Neural cell (in vitro differentiated cells): ENCODE results near the gene RAB4B.

Experiments used
- CTCF ChIP-seq: fragments of 450-650 bp; IDR thresholded peaks from 2 replicates; pipeline ENCODE4 v1.5.1; 2014; ENCODE audit warnings: antibody characterized with exemption, mild to moderate bottlenecking, moderate library complexity; ENCODE audit not compliant: poor library complexity, severe bottlenecking
- EP300 ChIP-seq: fragments of 450-650 bp; conservative IDR thresholded peaks from 2 replicates; pipeline ENCODE4 v1.6.1; 2014; ENCODE audit warnings: antibody characterized with exemption, mild to moderate bottlenecking, moderate library complexity; ENCODE audit not compliant: poor library complexity, severe bottlenecking
- POLR2AphosphoS5 ChIP-seq: IDR thresholded peaks from 2 replicates; pipeline ENCODE4 v1.6.1; 2012
- REST ChIP-seq: IDR thresholded peaks from 2 replicates; pipeline ENCODE4 v1.6.1; 2012; ENCODE audit warnings: borderline replicate concordance

- TF ChIP-seq CTCF, result no peak
- no peak for TF ChIP-seq REST
- TF ChIP-seq POLR2AphosphoS5, result no peak
- no peak for TF ChIP-seq EP300
Measured at GRCh38 chr19:40756502-40757110, 21.4 kb upstream of the RAB4B start.
